Measurements from ENCODE around the gene STPG2.

STPG2 gene

GRCh38 chr4:97548186-97548585 is 595.1 kb downstream of the STPG2 start:
- H3K4me2 ChIP-seq (ENCODE audit: low read depth, low read length): peak overlapping the region; percentile 38; the same call in 1 of the 2 replicates
- DNase-seq: peak; percentile 69
- TF ChIP-seq, protein P1, sequence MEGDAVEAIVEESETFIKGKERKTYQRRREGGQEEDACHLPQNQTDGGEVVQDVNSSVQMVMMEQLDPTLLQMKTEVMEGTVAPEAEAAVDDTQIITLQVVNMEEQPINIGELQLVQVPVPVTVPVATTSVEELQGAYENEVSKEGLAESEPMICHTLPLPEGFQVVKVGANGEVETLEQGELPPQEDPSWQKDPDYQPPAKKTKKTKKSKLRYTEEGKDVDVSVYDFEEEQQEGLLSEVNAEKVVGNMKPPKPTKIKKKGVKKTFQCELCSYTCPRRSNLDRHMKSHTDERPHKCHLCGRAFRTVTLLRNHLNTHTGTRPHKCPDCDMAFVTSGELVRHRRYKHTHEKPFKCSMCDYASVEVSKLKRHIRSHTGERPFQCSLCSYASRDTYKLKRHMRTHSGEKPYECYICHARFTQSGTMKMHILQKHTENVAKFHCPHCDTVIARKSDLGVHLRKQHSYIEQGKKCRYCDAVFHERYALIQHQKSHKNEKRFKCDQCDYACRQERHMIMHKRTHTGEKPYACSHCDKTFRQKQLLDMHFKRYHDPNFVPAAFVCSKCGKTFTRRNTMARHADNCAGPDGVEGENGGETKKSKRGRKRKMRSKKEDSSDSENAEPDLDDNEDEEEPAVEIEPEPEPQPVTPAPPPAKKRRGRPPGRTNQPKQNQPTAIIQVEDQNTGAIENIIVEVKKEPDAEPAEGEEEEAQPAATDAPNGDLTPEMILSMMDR (IDR thresholded peaks at IDR 0.05; ENCODE audit: low read length): no peak
- TF ChIP-seq EZH2phosphoT487 (IDR thresholded peaks at IDR 0.05; ENCODE audit: low read length): no peak
- TF ChIP-seq EZH2 (optimal IDR thresholded peaks at IDR 0.05; ENCODE audit: low read depth, low read length): no peak

DNA sequence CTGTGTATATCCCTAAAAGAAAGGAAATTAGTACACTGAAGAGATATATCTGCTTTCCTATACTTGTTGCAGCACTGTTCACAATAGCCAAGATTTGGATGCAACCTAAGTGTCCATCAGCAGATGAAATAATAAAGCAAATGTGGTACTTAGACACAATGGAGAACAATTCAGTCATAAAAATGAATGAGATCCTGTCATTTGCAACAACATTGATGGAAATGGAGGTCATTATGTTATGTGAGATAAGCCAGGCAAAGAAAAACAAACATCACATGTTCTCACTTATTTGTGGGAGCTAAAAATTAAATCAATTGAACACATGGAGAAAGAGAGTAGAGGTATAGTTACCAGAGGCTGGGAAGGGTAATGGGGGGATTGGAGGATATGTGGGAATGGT is 611.9 kb downstream of the STPG2 start:
- H3K4me3 ChIP-seq (ENCODE audit: low read length): no peak overlapping the region
- H3K9ac ChIP-seq (ENCODE audit: low read length): no peak overlapping the region
- no peaks in the 10 kb centered on the region for H3K9me3 ChIP-seq (replicated peaks; ENCODE audit: insufficient read depth, low read length)
- no peaks in the 10 kb centered on the region for H3F3A ChIP-seq (ENCODE audit: insufficient read depth, low read length)
- no peaks in the 10 kb centered on the region for H3K79me2 ChIP-seq (ENCODE audit: low read length)
- no peaks in the 10 kb centered on the region for H3K4me1 ChIP-seq (ENCODE audit: low read length)
- H3K9me2 ChIP-seq (replicated peaks; ENCODE audit: insufficient read depth, low read length): no peaks in the 10 kb centered on the region
- H3K27ac ChIP-seq (ENCODE audit: low read length): no peak overlapping the region
- H3K27me3 ChIP-seq (replicated peaks; ENCODE audit: insufficient read depth, low read length): no peaks in the 10 kb centered on the region
- H4K20me1 ChIP-seq (ENCODE audit: insufficient read depth, low read length): no peaks in the 10 kb centered on the region
- DNase-seq: no peak
- H2AFZ ChIP-seq (ENCODE audit: low read length): no peak overlapping the region
- H3K36me3 ChIP-seq (replicated peaks; ENCODE audit: insufficient read depth, low read length): no peaks in the 10 kb centered on the region
- TF ChIP-seq, protein P1 (IDR thresholded peaks at IDR 0.05; ENCODE audit: low read length): no peak
- no peak overlapping the region for H3K4me2 ChIP-seq (ENCODE audit: low read depth, low read length)

More at GRCh38 chr4:97548186-97548585, 595.1 kb downstream of the STPG2 start:
- Histone ChIP-seq H3K9me2 (replicated peaks; ENCODE audit: insufficient read depth, low read length) (no peaks in the 10 kb centered on the region), H3K79me2 (ENCODE audit: low read length) (no peaks in the 10 kb centered on the region), H3K4me3 (ENCODE audit: low read length) (no peak overlapping the region), H3K9me3 (replicated peaks; ENCODE audit: insufficient read depth, low read length) (no peaks in the 10 kb centered on the region), H2AFZ (ENCODE audit: low read length) (no peak overlapping the region), H3F3A (ENCODE audit: insufficient read depth, low read length) (0 out of 2 replicates have a peak, but pooled peaks cover 9% of the 10 kb centered on the region), H4K20me1 (ENCODE audit: insufficient read depth, low read length) (no peaks in the 10 kb centered on the region), H3K27ac (ENCODE audit: low read length) (peak overlapping the region; percentile 46; the same call in 1 of the 2 replicates), H3K4me1 (ENCODE audit: low read length) (peaks cover 11% of the 10 kb centered on the region), H3K9ac (ENCODE audit: low read length) (no peak overlapping the region), H3K36me3 (replicated peaks; ENCODE audit: insufficient read depth, low read length) (no peaks in the 10 kb centered on the region), H3K27me3 (replicated peaks; ENCODE audit: insufficient read depth, low read length) (no peaks in the 10 kb centered on the region)

- Histone ChIP-seq H3K4me3 (ENCODE audit: low read length) (no peak overlapping the region), H3K27me3 (replicated peaks; ENCODE audit: insufficient read depth, low read length) (no peaks in the 10 kb centered on the region), H3K4me1 (ENCODE audit: low read length) (no peaks in the 10 kb centered on the region), H3K9ac (ENCODE audit: low read length) (no peak overlapping the region), H4K20me1 (ENCODE audit: insufficient read depth, low read length) (no peaks in the 10 kb centered on the region), H3K36me3 (replicated peaks; ENCODE audit: insufficient read depth, low read length) (no peaks in the 10 kb centered on the region), H3F3A (ENCODE audit: insufficient read depth, low read length) (no peaks in the 10 kb centered on the region), H3K79me2 (ENCODE audit: low read length) (no peaks in the 10 kb centered on the region), H2AFZ (ENCODE audit: low read length) (no peak overlapping the region), H3K9me2 (replicated peaks; ENCODE audit: insufficient read depth, low read length) (no peaks in the 10 kb centered on the region), H3K27ac (ENCODE audit: low read length) (no peak overlapping the region), H3K9me3 (replicated peaks; ENCODE audit: insufficient read depth, low read length) (no peaks in the 10 kb centered on the region), H3K4me2 (ENCODE audit: low read depth, low read length) (no peak overlapping the region)
- no peak for DNase-seq
- TF ChIP-seq EZH2phosphoT487 (IDR thresholded peaks at IDR 0.05; ENCODE audit: low read length) (no peak), EZH2 (optimal IDR thresholded peaks at IDR 0.05; ENCODE audit: low read depth, low read length) (no peak)
- TF ChIP-seq, protein P1 (IDR thresholded peaks at IDR 0.05; ENCODE audit: low read length): no peak
Observed at GRCh38 chr4:97530676-97531075, 612.6 kb downstream of the STPG2 start.
